GM21367 (cell line): ENCODE results near the gene H1-8.
"Not testable (repeated sequence)": the region's sequence is repeated elsewhere in the genome, so short reads cannot be mapped to it uniquely, and the experiment has no call there.

Source experiments
- ATAC-seq: cut with Tn5 transposase; IDR thresholded peaks from one replicate; pipeline ENCODE4 v1.9.1; 2021; ENCODE audit not compliant: unreplicated experiment

Gene H1-8

GRCh38 chr3:129543156-129543790 lies at the start of gene H1-8:
H1-8 (plus strand) TSS chr3:129543175; CDS start chr3:129543219, 44 bp downstream.
- no peak for ATAC-seq

GRCh38 chr3:129493206-129493605 lies 49.8 kb upstream of the H1-8 start:
- ATAC-seq, result no peak

- not testable (repeated sequence) for ATAC-seq
Measured at GRCh38 chr3:129494499-129494898, 48.5 kb upstream of the H1-8 start.

- not testable (repeated sequence) for ATAC-seq
Measured at GRCh38 chr3:129495006-129495639, 47.9 kb upstream of the H1-8 start.

GRCh38 chr3:129497876-129498275 lies 45.1 kb upstream of the H1-8 start:
- not testable (repeated sequence) for ATAC-seq

- ATAC-seq, result not testable (repeated sequence)
Measured at GRCh38 chr3:129498603-129499488, 44.1 kb upstream of the H1-8 start.

- not testable (repeated sequence) for ATAC-seq
Measured at GRCh38 chr3:129499604-129500333, 43.2 kb upstream of the H1-8 start.

GRCh38 chr3:129500334-129500658 lies 42.7 kb upstream of the H1-8 start:
- no peak for ATAC-seq

GRCh38 chr3:129501630-129502029 lies 41.3 kb upstream of the H1-8 start:
- no peak for ATAC-seq

GRCh38 chr3:129502641-129503408 lies 40.1 kb upstream of the H1-8 start:
- no peak for ATAC-seq

GRCh38 chr3:129503471-129504291 lies 39.3 kb upstream of the H1-8 start:
- no peak for ATAC-seq

GRCh38 chr3:129504471-129505100 lies 38.4 kb upstream of the H1-8 start:
- ATAC-seq, result no peak

GRCh38 chr3:129505341-129505740 lies 37.6 kb upstream of the H1-8 start:
- ATAC-seq, result no peak

GRCh38 chr3:129506231-129506742 lies 36.7 kb upstream of the H1-8 start:
- ATAC-seq, result no peak

GRCh38 chr3:129507181-129507831 lies 35.7 kb upstream of the H1-8 start:
- ATAC-seq, result no peak

- ATAC-seq, result no peak
Measured at GRCh38 chr3:129512595-129512994, 30.4 kb upstream of the H1-8 start.

- ATAC-seq, result no peak
Measured at GRCh38 chr3:129513705-129514104, 29.3 kb upstream of the H1-8 start.

- no peak for ATAC-seq
Measured at GRCh38 chr3:129514110-129514509, 28.9 kb upstream of the H1-8 start.
